Glomerular visceral epithelial cell (primary cell): ENCODE measurements around the gene TRAPPC2L.

Experiments used
- DNase-seq: peaks from one replicate; pipeline ENCODE4 v3.0.0-alpha.2; 2016; ENCODE audit errors: extremely low spot score

TRAPPC2L gene

DNA sequence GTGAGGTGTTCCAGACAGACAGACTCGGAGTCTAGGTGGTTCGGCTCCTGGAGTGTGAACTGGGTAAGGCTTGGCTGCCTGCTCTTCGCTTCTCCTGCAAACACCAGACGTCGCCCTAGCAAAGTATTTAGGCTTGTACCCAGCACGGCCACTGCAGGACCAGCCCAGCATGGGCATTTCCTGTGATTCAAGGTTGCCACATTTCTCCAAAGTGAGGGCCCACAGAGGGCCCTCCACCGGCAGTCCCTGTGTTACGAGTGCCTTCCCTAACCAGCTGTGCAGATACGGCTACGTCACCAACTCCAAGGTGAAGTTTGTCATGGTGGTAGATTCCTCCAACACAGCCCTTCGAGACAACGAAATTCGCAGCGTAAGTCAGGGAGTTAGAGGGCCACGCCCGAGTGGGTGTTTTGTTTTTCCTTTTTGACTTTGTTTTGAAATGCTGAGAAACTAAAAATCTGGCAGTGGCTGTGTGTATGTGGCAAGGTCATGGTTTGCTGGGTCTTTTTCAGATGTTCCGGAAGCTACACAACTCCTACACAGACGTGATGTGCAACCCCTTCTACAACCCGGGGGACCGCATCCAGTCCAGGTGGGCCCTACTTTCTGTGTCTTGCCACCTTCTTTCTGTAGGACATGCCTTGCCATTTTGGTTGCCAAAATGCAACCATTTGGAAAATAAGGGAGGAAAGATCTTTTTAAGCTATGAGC, 2.6 kb downstream of the TRAPPC2L start:
- no peak for DNase-seq

DNA sequence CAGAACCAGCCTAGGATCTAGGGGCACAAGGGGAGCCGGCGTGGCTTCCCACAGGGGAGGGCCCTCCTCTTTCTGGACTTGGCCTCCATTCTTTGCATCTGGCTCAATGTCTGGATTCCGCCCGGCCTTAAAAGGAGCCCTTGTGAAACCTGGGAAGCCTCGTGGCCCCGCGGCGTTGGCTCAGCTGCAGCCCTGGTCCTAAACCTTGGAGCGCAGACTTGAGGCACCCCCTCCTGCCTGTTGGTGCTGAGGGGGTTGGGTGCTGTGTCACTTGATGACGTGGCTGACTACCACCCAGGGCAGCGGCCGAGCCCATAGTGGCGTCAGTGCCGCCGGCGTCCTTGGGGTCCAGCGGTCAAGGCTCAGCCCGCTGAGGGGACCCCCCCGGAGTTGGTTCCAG, 4.4 kb downstream of the TRAPPC2L start:
- no peak for DNase-seq

DNA sequence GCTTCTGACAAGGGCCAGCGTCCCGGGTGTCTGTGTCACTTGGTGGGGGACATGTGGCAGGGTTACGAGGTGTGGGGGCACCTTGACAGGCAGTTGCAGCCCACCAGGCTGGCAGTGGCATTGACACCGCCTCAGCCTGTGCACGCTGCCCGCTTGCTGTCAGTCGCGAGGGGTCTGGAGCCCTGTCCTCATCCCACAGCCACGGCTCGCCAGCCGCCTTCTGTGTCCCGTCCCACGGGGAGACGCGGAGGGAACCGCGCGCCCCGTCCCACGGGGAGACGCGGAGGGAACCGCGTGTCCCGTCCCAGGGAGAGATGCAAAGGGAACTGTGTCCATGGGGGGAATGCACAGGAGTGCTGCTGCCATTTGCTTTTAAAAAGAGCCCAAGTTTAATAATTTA, 6.0 kb downstream of the TRAPPC2L start:
- no peak for DNase-seq

DNA sequence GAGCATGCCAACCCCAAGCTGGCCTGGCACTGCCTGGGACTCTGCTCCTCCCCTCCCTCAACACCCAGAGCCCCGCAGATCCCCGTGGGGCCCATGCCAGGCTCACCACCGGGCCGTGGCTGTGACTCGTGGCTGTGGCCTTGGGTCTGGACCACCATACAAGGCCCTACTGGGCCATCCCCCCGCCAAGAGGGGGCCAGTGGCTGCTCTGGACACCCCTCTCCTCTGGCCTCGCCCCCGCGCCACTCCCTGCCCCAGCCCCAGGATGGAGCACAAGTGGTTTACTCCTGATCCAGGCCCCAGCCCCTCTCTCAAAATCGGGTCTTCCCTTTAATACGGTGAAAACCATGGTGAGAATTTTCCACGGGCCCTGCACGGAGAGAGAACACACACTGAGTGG, 6.5 kb downstream of the TRAPPC2L start:
- DNase-seq = no peak

- DNase-seq = no peak
Observed at GRCh38 chr16:88864099-88864498, 7.2 kb downstream of the TRAPPC2L start.

- no peak for DNase-seq
Observed at GRCh38 chr16:88864521-88864920, 7.6 kb downstream of the TRAPPC2L start.

DNA sequence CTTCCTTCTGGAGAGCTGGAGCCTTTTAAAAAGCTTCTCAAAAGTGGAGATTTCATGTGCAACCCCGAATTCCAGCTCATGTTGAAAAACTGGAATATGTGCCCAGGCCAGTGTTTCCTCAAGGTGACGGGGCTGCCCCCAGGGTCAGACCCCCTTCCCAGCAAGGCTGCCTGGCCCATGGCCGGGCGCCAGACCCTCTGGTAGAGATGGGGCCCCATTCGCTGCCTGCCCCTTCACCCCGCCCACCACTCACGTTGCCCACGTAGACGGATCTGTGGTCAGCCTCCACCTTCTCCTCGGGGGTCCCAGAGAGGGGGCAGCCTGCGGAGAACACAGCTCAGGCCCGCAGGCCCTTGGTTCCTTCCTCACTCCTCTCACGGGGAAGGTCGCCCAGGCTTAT, 8.4 kb downstream of the TRAPPC2L start:
- DNase-seq = no peak

DNA sequence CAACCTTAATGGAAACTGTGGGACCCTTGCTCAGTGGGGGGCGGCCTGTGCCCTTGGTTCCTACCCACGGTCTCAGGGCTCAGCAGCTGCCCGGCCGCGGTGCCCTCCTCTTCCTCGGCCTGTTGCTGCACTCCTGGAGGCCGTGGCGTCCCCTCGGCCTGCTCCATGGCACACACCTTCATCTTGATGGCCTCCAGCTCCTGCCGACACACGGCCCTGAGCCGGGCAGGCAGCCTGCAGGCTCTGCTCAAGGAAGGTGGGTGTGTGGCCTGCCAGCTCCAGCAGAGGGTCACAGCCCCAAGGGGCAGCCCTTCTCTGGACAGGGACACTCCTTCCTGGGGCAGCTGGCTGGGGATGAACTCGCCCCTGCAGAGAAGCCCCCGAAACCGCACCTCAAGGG, 8.8 kb downstream of the TRAPPC2L start:
- DNase-seq = no peak

GRCh38 chr16:88866151-88866920, 9.4 kb downstream of the TRAPPC2L start, which contains the start of gene PABPN1L:
Gene PABPN1L, minus strand, starts transcription at chr16:88866660. Its CDS starts 54 bp downstream, at chr16:88866606.
- no peak for DNase-seq

- DNase-seq = no peak
Observed at GRCh38 chr16:88867581-88868246, 10.8 kb downstream of the TRAPPC2L start.

- DNase-seq = no peak
Observed at GRCh38 chr16:88868974-88869672, 12.2 kb downstream of the TRAPPC2L start.

GRCh38 chr16:88869673-88869980, 12.7 kb downstream of the TRAPPC2L start:
- no peak for DNase-seq

DNA sequence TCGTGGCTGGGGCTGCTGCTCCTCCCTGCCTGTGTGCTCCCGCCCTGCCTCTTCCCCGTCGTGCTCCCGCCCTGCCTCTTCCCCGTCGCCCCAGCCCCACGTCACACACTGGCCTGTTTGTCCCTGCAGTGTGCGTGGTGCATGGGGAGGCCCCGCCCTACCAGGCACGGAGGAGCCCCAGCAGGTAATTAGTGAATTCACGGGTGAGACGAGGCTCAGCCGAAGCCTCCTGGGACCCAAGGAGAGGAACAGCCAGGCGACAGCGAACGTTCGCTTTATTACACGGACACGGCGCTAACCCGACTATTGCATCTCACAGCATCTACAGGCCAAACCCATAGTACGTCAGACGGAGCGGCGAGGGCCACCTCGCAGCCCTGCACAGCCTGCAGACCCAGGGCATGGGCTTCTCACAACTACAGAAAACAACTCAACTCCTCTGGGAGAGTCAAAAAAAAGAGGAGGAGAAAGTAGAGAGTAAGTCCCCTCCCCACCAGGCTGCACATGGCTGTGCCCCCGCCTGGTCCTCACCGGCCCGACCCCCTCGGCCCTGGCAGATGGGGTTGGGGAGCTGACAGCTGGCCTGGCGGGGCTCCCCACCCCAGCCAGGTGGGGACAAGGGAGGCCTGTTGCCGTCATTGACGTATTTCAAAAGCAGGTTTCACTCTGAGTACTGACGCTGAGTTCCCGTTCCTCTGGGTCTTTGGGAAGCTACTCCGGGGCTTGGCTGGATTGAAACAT, 13.9 kb downstream of the TRAPPC2L start:
- DNase-seq = no peak

DNA sequence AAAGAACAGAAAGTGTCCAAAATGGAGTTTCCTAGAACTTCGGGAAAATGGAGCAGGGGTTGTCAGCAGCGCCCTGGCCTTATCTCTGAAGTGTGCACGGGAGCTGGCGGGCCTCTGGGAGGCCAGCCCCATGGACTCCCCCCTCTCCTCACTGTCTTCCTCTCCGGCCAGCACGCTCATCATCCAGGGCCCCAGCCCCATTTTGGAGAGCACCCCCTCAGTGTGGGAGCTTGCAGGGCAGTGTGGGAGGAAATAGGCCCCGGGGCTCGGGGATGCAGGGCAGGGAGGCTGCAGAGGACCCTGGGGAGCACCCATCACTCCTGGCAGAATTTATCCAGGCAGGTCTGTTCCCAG, 14.4 kb downstream of the TRAPPC2L start:
- DNase-seq = no peak

- DNase-seq = no peak
Observed at GRCh38 chr16:88871730-88872416, 14.9 kb downstream of the TRAPPC2L start.

- DNase-seq = no peak
Observed at GRCh38 chr16:88872650-88873331, 15.9 kb downstream of the TRAPPC2L start.

- DNase-seq = no peak
Observed at GRCh38 chr16:88874938-88875599, 18.1 kb downstream of the TRAPPC2L start.

- DNase-seq = no peak
Observed at GRCh38 chr16:88875703-88876234, 18.8 kb downstream of the TRAPPC2L start.

GRCh38 chr16:88876942-88877526, 20.1 kb downstream of the TRAPPC2L start:
- DNase-seq = no peak
